ENCODE results near the gene NT5C1B.
"Not testable (repeated sequence)": the region's sequence is repeated elsewhere in the genome, so short reads cannot be mapped to it uniquely, and the experiment has no call there.

The NT5C1B gene

DNA sequence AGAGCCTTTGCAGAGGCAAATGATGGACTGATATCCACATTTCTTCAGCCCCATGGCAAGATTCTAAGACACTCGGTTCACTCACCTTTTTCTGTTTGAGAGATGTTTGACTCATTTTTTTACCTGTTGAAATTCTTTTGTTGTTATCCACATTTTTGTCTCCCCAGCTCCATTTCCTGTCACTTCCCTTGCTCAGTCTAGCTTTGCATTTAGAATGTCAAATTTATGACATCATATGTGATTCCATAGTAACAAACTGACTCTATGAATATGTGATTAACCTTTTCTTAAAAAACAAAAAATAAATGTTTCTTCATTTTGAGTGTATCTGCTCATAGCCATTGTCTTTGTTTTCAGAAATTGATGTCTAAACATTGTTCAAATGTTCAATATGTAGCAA, at the start of gene NT5C1B:
Gene NT5C1B (minus strand): TSS at position 216 of the 400 bp plus-strand sequence. CDS start 101 bp downstream, at position 115.
- DNase-seq (ENCODE audit: low spot score) = no peak

DNA sequence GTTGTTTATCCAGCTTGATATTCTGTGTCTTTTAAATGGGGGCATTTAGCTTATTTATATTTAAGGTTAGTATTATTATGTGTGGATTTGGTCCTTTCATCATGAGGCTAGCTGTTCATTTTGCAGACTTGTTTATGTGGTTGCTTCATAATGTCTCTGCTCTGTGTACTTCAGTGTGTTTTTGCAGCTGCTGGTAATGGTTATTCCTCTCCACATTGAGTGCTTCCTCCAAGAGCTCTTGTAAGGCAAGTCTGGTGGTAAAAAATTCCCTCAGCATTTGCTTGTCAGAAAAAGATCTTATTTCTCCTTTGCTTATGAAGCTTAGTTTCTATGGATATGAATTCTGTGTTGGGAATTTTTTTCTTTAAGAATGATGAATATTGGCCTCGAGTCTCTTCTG, 47.8 kb upstream of the NT5C1B start:
- DNase-seq (ENCODE audit: low spot score) = no peak

DNA sequence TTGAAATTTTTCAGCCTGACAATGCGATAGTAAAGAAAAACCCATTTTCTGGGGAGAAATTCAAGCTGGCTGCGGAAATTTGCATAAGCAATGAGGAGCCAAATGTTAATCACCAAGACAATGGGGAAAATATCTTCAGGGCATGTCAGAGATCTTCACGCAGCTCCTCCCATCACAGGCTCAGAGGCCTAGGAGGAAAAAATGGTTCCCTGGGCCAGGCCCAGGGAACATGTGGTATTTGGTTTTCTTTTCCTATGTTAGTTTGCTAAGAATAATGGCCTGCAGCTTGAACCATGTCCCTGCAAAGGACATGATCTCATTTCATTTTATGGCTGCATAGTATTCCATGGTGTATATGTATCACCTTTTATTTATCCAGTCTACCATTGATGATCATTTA, 43.3 kb upstream of the NT5C1B start:
- DNase-seq (ENCODE audit: low spot score) = not testable (repeated sequence)

DNA sequence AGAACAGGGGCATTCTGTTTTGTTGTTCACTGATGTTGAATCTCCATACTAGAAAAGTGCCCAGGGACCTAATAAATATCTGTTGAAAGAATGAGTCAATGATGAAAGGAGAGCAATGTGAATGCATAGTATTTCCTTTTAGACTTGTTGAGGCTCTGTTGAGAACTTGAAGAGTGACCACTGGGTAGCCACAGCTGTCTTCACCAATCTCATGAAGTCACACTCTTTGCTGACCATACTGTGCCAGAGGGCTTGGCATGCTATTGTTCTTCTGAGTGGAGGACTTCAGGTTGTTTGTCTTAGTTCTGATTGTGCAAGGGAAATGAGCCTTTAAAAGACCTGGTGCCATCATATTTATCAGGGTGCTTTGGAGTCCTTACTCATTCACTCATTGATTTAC, 41.6 kb upstream of the NT5C1B start:
- DNase-seq (ENCODE audit: low spot score) = no peak

DNA sequence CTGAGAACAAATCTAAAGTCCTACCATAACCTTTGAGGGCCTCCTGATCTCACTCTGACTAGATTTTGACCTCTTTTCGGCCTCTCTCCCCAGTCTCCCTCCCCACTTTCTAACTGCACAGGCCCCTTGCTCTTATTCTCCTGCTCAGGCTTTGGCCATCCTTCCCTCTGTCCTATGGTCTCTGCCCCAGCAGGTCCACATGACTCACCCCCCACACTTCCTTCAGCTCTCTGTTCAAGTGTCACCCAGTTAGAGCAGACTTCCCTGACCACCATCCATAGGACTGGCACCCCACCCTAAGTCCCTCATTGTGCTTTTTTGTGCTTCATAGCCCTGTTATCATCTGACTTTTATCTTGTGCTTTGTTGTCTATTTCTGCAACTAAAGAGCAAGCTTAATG, 41.2 kb upstream of the NT5C1B start:
- no peak for DNase-seq (ENCODE audit: low spot score)

DNA sequence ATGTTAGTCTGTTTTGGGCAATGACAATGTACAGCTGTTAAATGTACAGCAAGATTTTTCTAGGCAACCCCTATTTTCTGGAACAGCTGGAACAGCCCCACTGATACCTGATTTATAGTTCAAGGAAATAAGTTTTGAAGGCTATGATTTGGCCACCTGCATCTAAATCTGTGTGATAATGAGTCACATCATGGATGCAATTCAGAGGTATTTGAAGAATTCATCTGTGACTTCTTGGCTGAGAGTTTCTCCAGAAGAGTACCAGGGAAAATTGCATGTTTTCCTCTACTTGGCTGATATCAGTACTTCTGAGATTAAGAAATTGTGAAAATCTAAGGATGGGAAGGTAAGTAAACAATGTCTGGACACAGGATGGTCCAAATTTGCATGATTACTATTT, 40.7 kb upstream of the NT5C1B start:
- no peak for DNase-seq (ENCODE audit: low spot score)

DNA sequence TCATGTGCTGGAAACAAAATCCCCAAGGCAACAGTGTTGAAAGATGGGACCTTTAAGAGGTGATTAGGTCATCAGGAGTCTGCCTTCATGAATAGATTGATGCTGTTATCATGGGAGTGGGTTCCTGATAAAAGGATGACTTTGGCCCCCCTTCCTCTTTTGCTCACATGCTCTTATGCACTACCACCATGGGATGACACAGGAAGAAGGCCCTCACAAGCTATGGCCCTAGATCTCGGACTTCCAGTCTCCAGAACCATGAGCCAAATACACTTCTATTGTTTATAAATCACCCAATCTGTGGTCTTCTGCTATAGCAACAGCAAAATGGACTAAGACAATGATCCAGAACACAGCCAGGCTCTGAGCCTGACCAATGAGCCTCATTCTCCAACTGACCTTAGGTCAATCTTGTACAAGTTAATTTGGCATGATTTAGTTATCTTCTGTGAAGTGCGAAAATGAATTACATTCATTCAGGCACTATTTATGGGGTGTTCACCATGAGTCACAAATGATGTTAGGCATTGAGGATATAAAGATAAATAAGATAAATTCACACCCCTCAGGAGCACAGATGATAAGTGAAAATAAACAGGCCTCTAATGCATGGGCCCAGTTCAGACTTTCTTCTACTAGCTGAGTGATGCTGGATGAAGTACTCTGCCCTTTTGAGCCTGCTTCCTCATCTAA, 37.7 kb upstream of the NT5C1B start:
- DNase-seq (ENCODE audit: low spot score) = no peak

DNA sequence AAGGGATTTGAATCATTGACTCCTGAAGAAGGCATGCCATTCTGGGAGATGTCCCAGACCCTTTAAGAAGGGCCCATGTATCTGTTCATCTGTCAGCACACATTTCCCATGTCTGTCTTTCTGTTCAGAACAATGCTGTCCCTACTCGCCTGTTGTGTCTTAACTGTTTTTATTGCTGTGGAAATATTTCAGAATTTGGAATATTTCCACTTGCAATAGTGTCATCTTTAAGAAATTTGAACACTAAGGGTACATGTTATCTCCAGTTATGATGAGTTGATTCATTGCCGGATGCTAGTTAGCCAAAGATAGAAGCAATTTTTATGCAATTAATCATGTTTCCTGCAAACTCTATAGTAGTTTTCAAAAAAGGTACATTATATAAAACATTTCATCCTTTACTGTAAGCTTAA, 36.9 kb upstream of the NT5C1B start:
- no peak for DNase-seq (ENCODE audit: low spot score)

DNA sequence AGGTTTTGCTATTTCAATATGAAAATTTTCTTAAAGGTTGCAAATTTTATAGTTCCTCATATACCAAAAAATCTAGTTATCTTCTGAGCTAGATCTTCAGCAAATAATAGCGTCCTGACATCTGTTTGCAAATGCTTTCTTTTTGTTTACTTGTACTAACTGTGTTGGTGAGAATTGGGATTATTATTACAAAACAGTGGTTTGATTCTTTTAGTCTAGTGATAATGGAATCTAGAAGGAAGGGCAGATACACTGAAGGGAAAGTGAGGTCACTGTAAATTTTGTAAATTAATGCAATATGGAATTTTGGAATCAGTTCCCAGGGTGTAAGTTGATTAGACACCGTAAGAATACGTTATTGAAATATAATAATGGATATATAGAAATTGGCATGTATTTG, 36.2 kb upstream of the NT5C1B start:
- DNase-seq (ENCODE audit: low spot score) = no peak

DNA sequence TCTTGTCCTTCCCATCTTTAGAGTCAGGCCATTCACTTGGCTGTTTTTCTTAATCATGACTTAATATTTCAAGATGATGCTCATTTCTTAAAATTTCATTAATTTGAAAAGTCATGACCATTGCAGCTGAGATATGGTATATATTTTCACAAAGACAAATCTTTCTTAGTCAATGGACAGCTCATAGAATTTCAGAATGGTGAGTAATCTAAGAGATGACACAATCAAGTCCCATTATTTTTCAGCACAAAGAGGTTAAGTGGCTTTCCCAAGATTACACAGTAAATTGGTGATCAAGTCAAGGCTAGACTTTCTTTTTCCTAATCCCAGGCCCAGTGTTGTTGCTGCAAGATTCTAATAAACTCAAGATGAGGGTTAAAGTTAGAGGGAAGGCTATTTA, 34.4 kb upstream of the NT5C1B start:
- no peak for DNase-seq (ENCODE audit: low spot score)

DNA sequence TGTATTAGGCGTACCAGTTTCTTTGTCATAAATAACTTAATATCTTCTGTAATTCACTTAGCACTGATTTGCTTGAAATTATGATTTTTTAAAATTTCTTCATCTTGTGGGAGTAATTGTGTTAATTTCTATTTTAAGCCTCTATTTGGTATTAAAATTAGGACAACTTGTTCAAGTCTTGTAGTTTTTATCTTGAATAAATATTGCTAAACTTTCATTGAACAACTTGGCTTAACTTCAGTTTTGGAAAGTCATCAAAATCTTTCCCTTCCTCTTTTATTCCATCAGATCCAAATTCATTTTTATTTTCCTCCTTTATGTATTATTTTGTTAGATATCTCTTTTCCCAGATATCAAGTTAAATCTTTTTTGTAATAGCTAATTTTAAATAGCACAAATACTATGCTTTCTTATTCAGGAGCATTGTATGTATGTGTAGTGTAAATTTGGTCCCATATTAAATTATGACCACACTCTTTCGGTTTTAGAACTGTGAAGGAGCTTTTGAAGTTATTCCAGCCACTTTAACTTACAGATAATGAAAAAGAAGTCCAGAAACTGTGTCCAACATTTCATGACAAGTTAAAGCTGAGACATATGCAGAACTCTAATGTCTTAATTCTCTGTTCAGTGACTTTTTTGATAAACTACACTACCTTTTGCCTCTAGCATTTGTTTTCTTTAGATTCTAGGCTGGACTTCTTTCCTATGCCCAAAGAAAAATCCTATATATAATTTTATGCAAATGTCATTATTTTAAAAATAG, 31.7 kb upstream of the NT5C1B start:
- DNase-seq (ENCODE audit: low spot score) = no peak

DNA sequence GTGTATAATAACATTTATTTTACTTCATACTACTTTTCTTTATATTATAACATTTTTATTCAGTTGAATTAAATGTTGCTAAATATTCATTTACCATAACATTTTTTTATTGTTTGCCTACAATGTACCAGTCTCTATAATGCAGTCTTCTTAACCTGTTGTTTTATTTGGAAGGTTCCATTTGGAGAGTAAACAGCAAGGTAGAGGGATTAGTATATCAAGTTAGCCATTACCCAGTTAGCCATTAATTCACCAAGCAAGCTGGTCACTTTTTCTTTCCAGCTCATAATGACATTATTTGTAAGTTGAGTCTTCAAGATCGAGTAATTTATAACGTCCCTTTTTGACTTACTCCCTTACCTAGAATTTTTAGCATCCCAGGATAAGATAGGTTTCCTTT, 29.7 kb upstream of the NT5C1B start:
- DNase-seq (ENCODE audit: low spot score) = no peak

DNA sequence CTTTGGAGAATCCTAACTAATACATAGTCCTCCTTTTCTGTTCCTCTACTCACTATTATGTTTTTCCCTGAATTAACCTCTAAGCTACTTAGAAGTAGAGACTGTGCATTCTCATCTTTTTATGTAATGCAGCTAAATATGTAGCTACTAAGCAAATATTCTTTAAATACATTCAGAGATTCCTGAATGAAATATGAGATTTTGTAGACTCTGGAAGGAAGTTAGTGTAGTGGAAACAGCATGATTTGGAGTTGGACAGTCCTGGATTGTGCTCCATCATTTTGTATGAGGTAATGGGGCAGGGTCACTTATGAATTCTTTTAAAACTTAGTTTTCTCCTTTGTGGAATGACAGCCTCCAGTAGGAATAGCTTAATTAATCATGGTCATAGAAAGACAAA, 24.7 kb upstream of the NT5C1B start:
- DNase-seq (ENCODE audit: low spot score) = no peak

DNA sequence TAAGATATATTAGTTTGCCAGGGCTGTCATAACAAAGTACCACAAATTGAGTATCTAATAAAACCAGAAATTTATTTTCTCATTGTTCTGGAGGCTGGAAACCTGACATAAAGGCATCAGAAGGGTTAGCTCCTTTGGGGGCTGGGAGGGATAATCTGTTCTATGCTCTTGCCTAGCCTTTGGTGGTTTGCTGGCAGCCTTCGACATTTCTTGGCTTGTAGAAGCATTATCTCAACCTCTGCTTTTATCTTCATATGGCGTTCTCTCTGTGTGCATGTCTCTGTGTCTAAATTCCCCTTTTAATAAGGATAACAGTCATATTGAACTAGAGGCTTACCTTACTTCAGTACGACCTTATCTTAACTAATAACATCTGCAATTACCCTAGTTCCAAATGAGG, 22.8 kb upstream of the NT5C1B start:
- no peak for DNase-seq (ENCODE audit: low spot score)

DNA sequence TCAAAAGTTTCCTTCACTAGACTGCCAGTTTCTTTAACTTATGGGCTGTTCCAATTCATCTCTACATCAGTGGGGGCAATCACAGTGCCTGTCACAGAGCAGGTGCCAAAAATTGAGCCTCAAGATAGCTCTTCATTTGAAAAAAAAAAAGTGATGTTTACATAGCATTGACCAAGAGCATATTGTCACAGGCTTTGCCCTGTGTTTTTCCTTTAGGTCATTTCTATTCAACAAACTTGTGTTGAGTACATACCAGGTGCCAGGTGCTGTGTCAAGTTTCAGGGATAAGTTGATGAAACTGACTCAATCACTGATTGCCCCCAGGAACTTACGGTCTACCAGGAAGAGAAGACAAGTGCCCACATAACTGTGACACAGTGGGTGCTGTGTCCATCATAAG, 22.2 kb upstream of the NT5C1B start:
- no peak for DNase-seq (ENCODE audit: low spot score)

DNA sequence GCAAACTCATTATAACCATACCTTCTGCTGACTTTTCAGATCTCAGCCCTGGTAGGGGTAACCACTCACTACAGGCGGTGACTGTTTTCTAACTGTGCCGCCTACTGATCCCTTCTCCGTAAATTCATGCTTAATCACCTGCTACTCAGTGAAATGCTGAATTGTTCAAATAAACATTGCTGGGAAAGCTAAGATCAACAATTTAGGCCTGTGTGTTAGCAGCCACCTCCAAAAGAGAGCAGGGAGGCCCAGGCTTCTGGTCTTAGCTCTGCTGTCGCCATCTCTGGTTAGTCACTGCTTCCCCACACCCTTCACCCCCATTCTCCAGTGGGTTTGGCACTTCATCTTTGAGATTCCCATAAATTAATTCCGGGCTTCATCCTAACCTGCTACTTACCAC, 21.8 kb upstream of the NT5C1B start:
- DNase-seq (ENCODE audit: low spot score) = no peak

DNA sequence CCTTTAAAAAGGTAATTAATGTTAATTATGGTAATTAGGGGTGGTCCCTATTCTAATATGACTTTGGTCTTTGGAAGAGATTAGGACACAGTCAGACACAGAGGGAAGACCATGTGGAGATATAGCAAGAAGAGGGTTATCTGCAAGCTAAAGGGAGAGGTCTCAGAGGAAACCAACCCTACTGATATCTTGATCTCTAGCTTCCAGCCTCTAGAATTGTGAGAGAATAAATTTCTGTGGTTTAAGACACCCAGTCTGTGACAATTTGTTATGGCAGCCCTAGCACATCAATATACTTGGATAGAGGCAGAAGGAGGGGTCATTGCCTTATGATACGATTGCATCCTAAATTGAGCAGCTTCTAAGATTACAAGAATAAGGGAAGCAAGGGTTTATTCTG, 21.3 kb upstream of the NT5C1B start:
- DNase-seq (ENCODE audit: low spot score) = no peak

DNA sequence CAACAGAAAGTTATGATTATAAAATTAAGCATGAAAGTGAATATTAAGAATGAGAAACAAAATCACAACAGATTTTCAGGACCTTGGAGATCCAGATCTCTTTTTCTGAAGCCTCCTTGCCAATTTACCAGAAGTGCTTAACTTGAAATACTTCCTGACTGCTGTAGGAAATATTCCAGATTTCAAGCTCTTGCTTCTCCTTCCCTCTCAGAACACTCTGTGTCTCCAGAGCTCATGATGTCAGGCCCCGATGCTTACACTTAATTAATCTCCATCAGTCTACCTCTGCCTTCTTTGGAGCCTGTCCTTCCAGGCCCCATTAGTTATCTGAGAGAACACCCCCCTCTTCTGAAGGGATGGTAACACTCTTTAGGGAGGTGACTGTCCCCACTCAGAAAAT, 20.7 kb upstream of the NT5C1B start:
- DNase-seq (ENCODE audit: low spot score) = no peak

DNA sequence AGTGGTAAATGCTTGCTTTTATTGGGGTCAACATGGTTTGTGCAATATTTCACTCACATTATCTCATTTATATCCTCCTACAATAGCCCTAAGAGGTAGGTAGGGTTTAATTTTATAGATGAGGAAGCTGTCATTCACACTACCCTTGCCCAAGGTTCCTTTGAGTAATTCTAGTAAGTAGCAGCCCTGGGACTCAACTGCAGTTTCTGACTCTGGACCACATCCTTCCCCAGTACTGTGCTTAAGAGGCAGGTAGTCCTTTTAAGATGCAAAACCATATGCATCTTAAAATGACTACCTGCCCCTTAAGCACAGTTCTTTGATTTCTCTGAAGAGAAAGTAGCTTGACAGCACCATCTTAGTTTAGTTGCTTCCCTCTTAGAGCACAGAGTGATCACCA, 15.7 kb upstream of the NT5C1B start:
- DNase-seq (ENCODE audit: low spot score) = no peak

DNA sequence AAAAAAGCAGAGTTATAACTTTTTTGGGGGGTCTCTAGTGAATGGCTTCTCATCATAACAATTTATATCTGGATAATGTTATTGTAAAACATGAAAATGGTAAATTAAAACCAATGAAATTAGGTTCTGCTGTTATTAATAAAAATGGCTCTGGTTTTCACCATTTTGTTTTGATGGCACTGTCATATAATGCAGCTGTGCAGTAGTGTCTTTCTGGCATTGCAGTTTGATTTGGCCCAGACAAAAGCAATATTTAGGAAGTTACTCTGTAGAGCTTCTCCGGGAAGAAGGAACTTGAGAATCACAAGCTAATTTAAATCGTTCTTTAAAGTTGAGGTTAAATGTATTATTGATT, 15.1 kb upstream of the NT5C1B start:
- no peak for DNase-seq (ENCODE audit: low spot score)

DNA sequence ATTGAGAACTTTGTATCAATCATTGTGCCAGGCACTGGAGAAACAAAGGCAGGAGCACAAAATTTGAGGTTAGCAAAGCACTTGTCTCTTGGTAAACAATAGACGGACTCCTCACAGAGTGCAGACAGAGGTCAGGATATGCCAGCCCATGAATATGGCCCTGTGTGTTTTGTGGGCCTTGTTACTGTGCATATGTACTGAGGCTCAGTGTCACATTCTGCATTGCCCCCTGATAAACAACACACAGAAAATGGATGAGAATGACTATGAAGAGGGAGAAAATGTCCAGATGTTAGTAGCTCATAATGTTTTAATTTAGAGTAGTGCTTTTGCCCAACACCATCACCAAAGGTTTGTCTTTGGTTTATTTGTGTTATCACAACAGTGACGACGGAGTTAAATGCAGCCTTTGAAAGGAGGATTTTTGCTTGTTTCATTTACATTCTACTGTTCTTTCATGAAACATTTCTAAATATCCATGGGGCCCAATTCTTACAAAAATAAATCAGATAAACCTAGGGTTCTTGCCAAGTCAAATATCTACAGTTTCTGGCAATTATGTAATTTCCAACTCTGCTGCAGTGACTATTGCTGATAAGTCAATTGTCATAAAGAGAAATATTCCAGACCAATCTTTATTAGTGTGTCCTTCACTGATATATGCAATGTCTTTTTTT, 14.6 kb upstream of the NT5C1B start:
- no peak for DNase-seq (ENCODE audit: low spot score)

DNA sequence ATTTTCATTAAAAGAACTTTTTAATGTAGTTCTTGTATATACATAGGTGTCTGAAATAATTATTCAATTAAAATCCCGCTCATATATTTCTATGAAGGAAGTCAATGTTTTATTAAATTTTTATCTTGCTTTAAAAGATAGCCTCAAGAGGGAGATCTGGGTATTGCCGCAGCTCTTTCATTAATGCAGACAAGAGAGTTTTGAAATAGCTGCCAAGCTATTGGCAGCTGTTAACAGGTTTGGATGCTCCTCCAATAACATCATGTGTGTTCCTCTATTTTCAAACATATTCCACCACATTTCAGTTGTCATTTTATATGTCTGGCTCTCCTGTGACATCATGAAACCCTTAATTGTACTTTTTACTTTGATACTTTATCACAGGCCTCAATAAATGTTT, 12.9 kb upstream of the NT5C1B start:
- no peak for DNase-seq (ENCODE audit: low spot score)

DNA sequence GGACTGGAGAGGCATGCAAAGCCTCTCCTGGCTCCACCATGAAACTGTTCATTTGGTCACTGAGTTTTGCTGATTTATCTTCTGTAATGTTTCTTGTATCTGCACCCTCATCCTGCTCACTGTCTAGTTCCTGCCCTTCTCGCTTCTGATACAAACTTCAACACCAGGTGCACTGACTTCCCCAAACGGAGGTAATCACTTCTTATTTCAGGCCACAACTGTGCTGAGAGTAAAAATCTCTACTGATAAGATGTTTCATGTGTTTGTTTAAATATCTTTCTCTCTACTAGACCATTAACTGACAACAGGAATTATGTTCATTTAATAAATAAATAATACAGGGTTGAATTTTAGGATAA, 10.9 kb upstream of the NT5C1B start:
- DNase-seq (ENCODE audit: low spot score) = no peak
